ENCODE measurements around the gene SYT7.

DNA sequence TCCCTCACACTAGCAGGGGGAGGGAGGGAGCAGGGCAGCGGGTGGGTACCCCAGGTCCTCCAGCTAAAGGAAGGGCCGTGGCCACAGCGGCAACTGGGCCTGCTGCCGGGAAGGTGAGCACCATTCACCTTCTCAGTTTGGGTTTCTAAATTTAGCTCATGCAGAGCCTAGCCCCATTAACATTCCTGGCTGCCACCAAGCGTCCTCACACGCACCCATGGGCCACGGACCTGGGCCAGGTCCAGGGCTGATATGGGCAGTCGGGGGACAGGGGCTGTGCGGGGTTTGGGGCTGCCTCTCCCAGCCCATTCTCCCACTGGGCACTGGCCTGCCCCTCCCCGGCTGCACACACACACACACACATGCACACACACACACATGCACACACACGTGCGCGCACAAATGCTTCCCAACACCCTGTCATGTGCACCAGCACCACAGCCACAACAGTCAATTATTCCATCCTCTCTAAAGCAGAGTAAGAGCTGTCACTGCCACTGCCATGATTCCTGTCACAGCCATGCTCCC lies 28.7 kb downstream of the SYT7 start:
- TF ChIP-seq POLR2AphosphoS5 (IDR thresholded peaks at IDR 0.05; ENCODE audit: low read depth, low read length) (no peak), POLR2A (IDR thresholded peaks at IDR 0.05; ENCODE audit: low read depth, low read length) (no peak)

Data from GM12892 (cell line).